Measurements from ENCODE around the gene MTMR3. TPM values are rescaled to one million over a fixed set of nuclear protein-coding genes. Genes with fewer than 3 reads are reported as not detected.

MTMR3 gene
- total RNA-seq, 1 experiment from 2014 or later = 27.3 TPM

DNA sequence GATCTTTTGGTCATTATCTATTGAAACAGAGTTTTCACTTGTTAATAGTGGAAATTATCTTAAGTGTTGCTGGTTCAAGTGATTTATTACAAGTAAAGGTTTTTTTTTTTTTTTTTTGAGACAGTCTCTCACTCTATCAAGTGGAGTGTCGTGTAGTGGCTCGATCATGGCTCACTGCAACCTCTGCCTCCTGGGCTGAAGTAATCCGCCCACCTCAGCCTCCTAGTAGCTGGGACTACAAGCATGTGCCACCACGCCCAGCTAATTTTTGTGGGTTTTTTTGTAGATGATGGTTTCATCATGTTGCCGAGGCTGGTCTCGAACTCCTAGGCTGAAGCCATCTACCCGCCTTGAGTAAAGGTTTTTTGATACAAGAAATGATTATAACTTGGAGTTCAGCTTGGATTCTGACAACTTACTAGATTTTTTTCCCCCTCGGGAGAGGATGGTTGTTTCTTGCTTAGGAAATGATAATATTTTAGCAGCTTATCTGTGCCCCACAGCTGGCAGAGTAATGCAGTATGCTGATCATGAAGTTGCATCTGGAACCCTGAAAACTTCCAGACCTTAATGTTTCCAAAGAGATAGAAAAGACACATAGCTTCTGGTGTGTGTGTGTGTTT lies 68.9 kb downstream of the MTMR3 start:
- Mint-ChIP-seq H3K27ac (ENCODE audit: unreplicated experiment) (no peak overlapping the region), H3K36me3 (ENCODE audit: insufficient read depth, unreplicated experiment) (no peaks in the 10 kb centered on the region), H3K4me3 (ENCODE audit: unreplicated experiment) (no peak overlapping the region), H3K4me1 (ENCODE audit: low read depth, unreplicated experiment) (no peaks in the 10 kb centered on the region), H3K27me3 (ENCODE audit: insufficient read depth, unreplicated experiment) (no peaks in the 10 kb centered on the region), H3K9me3 (ENCODE audit: unreplicated experiment) (no peaks in the 10 kb centered on the region)
- TF ChIP-seq, protein P1, sequence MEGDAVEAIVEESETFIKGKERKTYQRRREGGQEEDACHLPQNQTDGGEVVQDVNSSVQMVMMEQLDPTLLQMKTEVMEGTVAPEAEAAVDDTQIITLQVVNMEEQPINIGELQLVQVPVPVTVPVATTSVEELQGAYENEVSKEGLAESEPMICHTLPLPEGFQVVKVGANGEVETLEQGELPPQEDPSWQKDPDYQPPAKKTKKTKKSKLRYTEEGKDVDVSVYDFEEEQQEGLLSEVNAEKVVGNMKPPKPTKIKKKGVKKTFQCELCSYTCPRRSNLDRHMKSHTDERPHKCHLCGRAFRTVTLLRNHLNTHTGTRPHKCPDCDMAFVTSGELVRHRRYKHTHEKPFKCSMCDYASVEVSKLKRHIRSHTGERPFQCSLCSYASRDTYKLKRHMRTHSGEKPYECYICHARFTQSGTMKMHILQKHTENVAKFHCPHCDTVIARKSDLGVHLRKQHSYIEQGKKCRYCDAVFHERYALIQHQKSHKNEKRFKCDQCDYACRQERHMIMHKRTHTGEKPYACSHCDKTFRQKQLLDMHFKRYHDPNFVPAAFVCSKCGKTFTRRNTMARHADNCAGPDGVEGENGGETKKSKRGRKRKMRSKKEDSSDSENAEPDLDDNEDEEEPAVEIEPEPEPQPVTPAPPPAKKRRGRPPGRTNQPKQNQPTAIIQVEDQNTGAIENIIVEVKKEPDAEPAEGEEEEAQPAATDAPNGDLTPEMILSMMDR (IDR thresholded peaks at IDR 0.05; ENCODE audit: insufficient read depth in 1 of 2, low read depth in 1 of 2, low read length in 1 of 2, severe bottlenecking in 1 of 2, unreplicated experiment in 1 of 2) = no peak
- H3K9me3 ChIP-seq = no peaks in the 10 kb centered on the region
- no peaks in the 10 kb centered on the region for H3K36me3 ChIP-seq (ENCODE audit: control insufficient read depth, insufficient read depth, low read length)
- H3K27me3 ChIP-seq (replicated peaks; ENCODE audit: control insufficient read depth, insufficient read depth, low read length) = no peaks in the 10 kb centered on the region
- ChIA-PET CTCF (no interaction called here), POLR2A (no interaction called here)
- intact Hi-C loops (cut with micrococcal nuclease; ENCODE audit: unreplicated experiment) = no loop called here
- no peaks in the 10 kb centered on the region for H3K4me1 ChIP-seq
- no TSS peak for BruUV-seq (replicated peaks)
- no peak overlapping the region for H3K4me3 ChIP-seq (ENCODE audit: low read depth, low read length)
- no peak for DNase-seq

DNA sequence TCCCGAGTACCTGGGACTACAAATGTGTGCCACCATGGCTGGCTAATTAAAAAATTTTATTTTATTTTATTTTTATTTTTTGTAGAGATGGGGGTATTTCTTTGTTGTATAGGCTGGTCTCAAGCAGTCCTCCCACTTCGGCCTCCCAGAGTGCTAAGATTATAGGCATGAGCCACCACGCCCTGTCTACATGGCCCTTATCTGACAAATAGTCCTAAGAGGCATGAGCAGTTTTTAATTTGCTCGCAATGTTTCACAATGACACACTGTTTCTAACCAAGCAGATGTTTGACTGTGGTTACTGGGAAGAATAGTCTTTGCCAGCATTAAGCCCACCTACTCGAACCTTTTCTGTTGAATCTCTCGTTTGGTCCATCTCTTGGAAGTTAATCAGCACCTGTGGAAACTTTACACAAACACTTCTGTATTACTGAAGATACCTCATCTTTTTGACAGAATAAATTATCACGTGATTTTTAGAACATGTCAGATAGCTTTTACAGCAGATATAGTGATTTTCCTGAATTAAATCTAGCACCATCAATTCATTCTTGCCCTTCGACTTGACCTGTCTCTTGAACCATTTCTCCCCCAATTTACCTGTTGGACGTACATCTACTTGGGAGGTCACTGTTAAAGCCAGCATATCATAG lies 71.4 kb downstream of the MTMR3 start:
- Histone ChIP-seq H3K36me3 (ENCODE audit: control insufficient read depth, insufficient read depth, low read length) (no peaks in the 10 kb centered on the region), H3K4me1 (no peaks in the 10 kb centered on the region), H3K9me3 (no peaks in the 10 kb centered on the region), H3K4me3 (ENCODE audit: low read depth, low read length) (no peak overlapping the region), H3K27me3 (replicated peaks; ENCODE audit: control insufficient read depth, insufficient read depth, low read length) (no peaks in the 10 kb centered on the region)
- no peak overlapping the region for H3K27ac Mint-ChIP-seq (ENCODE audit: unreplicated experiment)
- ChIA-PET POLR2A (no interaction called here), CTCF (interaction anchor here (0.7 kb wide), 1 partner anchor 26 kb away, joined by 9 read pairs; no protein-coding TSS in a partner anchor)
- no peaks in the 10 kb centered on the region for H3K27me3 Mint-ChIP-seq (ENCODE audit: insufficient read depth, unreplicated experiment)
- no peak for DNase-seq
- no peaks in the 10 kb centered on the region for H3K4me1 Mint-ChIP-seq (ENCODE audit: low read depth, unreplicated experiment)
- no peaks in the 10 kb centered on the region for H3K36me3 Mint-ChIP-seq (ENCODE audit: insufficient read depth, unreplicated experiment)
- TF ChIP-seq, protein P1 (IDR thresholded peaks at IDR 0.05; ENCODE audit: insufficient read depth in 1 of 2, low read depth in 1 of 2, low read length in 1 of 2, severe bottlenecking in 1 of 2, unreplicated experiment in 1 of 2) = no peak
- intact Hi-C loops (cut with micrococcal nuclease; ENCODE audit: unreplicated experiment) = no loop called here
- no peak overlapping the region for H3K4me3 Mint-ChIP-seq (ENCODE audit: unreplicated experiment)
- H3K9me3 Mint-ChIP-seq (ENCODE audit: unreplicated experiment) = no peaks in the 10 kb centered on the region
- BruUV-seq (replicated peaks) = no TSS peak

DNA sequence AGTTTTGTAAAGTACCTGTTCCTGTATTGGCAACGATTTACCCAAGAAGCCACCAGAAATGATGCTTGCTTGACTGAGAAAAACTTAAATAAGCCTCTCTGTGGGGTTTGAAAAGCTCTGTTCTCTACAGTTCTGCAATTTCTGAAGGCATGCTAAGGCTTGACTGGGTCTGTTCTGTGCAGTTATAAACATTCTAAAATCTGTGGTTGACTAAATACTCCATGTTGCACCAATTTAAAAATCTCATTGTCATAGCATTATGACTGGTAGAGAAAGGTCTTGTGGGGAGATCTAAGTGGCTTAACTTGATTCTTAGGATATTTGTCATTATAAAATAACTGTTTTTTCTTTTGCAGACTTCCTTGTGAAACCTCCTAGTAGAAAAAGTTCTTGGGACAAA lies 73.7 kb downstream of the MTMR3 start:
- Histone ChIP-seq H3K27me3 (replicated peaks; ENCODE audit: control insufficient read depth, insufficient read depth, low read length) (no peaks in the 10 kb centered on the region), H3K4me3 (ENCODE audit: low read depth, low read length) (no peak overlapping the region), H3K4me1 (no peaks in the 10 kb centered on the region), H3K9me3 (no peaks in the 10 kb centered on the region), H3K36me3 (ENCODE audit: control insufficient read depth, insufficient read depth, low read length) (no peaks in the 10 kb centered on the region)
- H3K27me3 Mint-ChIP-seq (ENCODE audit: insufficient read depth, unreplicated experiment) = no peaks in the 10 kb centered on the region
- POLR2A ChIA-PET = no interaction called here
- BruUV-seq (replicated peaks) = no TSS peak
- no peaks in the 10 kb centered on the region for H3K9me3 Mint-ChIP-seq (ENCODE audit: unreplicated experiment)
- DNase-seq = no peak
- no peak overlapping the region for H3K27ac Mint-ChIP-seq (ENCODE audit: unreplicated experiment)
- no peak overlapping the region for H3K4me3 Mint-ChIP-seq (ENCODE audit: unreplicated experiment)
- H3K36me3 Mint-ChIP-seq (ENCODE audit: insufficient read depth, unreplicated experiment) = no peaks in the 10 kb centered on the region
- TF ChIP-seq, protein P1 (IDR thresholded peaks at IDR 0.05; ENCODE audit: insufficient read depth in 1 of 2, low read depth in 1 of 2, low read length in 1 of 2, severe bottlenecking in 1 of 2, unreplicated experiment in 1 of 2) = no peak
- CTCF ChIA-PET = no interaction called here
- intact Hi-C loops (cut with micrococcal nuclease; ENCODE audit: unreplicated experiment) = no loop called here
- H3K4me1 Mint-ChIP-seq (ENCODE audit: low read depth, unreplicated experiment) = no peaks in the 10 kb centered on the region

Measured in Caco-2 (cell line).